Measurements from ENCODE around the gene GNAL. TPM values are rescaled to one million over a fixed set of nuclear protein-coding genes. Genes with fewer than 3 reads are reported as not detected.

The GNAL gene
- total RNA-seq, 1 donor from 2014 or later, result 5.9 TPM

DNA sequence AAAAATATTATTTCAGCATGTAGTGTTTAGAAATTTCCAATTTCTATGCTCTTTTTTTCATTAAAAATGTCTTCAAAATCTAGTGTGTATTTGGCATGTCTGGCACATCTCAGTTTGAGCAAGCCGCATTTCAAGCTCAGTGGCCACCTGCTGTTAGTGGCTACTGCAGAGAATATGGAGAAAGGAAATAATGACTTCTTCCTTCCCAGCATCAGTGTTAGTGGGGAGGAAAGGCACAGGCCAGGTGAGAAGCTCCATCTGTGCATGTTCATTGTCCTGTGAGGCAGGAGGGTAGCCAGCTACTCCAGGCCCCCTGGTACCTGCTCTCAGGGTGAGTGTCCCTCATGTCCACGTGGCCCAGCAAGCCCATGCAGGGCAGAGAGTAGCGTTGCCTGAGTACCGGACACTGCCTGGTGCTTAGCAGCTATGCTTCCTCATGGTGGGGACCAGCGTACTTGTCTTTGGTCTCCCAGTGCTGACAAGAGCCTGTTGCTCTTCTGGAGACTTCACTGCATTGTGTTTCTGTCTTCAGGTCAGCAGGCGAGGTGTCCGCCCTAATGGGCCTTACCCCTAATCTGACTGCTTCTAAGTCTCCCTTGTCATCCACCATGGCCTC is 94.8 kb downstream of the GNAL start:
- Histone ChIP-seq H3K4me3 (no peak overlapping the region), H3K27me3 (no peaks in the 10 kb centered on the region), H3K9me3 (no peaks in the 10 kb centered on the region), H3K4me1 (no peaks in the 10 kb centered on the region), H3K36me3 (no peaks in the 10 kb centered on the region), H3K27ac (no peak overlapping the region)
- no peak for DNase-seq (ENCODE audit: low spot score in 2 of 2)
- TF ChIP-seq, protein P1, sequence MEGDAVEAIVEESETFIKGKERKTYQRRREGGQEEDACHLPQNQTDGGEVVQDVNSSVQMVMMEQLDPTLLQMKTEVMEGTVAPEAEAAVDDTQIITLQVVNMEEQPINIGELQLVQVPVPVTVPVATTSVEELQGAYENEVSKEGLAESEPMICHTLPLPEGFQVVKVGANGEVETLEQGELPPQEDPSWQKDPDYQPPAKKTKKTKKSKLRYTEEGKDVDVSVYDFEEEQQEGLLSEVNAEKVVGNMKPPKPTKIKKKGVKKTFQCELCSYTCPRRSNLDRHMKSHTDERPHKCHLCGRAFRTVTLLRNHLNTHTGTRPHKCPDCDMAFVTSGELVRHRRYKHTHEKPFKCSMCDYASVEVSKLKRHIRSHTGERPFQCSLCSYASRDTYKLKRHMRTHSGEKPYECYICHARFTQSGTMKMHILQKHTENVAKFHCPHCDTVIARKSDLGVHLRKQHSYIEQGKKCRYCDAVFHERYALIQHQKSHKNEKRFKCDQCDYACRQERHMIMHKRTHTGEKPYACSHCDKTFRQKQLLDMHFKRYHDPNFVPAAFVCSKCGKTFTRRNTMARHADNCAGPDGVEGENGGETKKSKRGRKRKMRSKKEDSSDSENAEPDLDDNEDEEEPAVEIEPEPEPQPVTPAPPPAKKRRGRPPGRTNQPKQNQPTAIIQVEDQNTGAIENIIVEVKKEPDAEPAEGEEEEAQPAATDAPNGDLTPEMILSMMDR (IDR thresholded peaks at IDR 0.05), result no peak
- intact Hi-C loops (cut with DNase I), result no loop called here

DNA sequence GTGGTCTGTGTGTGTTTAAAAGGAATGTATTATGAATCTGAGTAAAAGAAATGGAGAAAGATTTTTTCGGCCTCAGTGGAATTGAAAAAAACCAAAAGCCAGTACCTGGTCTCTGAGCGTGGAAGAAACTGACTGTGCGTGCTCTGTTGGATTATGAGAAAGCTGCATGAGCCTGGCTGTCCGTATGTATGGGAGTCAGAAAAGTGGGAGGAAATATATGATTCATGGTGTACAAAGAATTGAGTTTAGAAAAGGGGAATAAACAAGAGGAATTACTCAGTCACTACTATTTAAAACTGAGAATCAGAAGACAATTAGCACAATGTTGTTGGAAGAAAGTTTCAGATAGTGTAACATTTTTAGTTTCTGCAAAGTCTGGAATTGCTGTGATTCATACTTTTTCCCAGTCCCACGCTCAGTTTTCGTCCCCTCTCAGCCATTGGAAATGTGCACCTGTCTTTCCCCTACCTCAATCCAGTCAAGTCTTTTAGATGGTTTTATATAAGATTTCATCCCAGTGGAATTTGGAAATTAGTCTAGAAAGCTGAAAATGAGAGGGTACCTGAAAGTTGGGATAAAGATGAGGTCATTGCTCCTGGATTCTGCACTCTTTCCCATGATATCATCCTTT is 95.7 kb downstream of the GNAL start:
- intact Hi-C loops (cut with DNase I), result no loop called here
- Histone ChIP-seq H3K27ac (no peak overlapping the region), H3K27me3 (no peaks in the 10 kb centered on the region), H3K4me3 (no peak overlapping the region), H3K9me3 (no peaks in the 10 kb centered on the region), H3K4me1 (no peaks in the 10 kb centered on the region), H3K36me3 (no peaks in the 10 kb centered on the region)
- DNase-seq (ENCODE audit: low spot score in 2 of 2), result no peak
- TF ChIP-seq, protein P1 (IDR thresholded peaks at IDR 0.05), result no peak

DNA sequence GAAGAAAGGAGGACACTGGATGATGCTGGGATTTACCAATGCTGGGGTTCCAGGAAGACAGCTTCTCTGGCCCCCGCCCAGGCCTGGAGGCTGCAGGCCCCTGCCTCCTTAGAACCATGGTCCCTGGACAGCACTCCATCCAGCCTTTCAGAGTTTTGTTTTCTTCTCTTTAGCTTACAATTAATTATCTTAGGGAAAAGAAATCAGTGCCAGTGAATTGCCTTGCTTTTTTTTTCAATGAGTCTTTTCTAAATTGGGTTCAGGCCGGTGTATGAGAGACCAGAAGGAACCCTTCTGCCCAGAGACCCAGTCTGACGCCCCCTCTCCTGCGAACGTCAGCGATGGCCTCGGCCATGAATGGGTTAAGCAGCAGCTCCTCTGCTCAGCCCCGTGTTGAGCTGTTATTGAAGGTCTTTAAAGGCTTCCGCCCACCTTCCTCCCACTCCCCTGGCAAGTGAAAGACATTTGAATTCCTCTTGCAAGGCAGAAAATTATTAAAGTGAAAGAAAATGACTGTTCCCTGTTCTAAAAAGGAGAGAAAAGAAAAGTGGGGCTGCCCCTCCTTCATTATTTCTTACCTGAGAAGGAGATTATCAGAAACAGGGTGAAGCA is 96.5 kb downstream of the GNAL start:
- Histone ChIP-seq H3K36me3 (no peaks in the 10 kb centered on the region), H3K4me1 (no peaks in the 10 kb centered on the region), H3K4me3 (no peak overlapping the region), H3K27ac (no peak overlapping the region), H3K27me3 (no peaks in the 10 kb centered on the region), H3K9me3 (no peaks in the 10 kb centered on the region)
- intact Hi-C loops (cut with DNase I), result no loop called here
- DNase-seq (ENCODE audit: low spot score in 2 of 2), result no peak
- TF ChIP-seq, protein P1 (IDR thresholded peaks at IDR 0.05), result no peak

DNA sequence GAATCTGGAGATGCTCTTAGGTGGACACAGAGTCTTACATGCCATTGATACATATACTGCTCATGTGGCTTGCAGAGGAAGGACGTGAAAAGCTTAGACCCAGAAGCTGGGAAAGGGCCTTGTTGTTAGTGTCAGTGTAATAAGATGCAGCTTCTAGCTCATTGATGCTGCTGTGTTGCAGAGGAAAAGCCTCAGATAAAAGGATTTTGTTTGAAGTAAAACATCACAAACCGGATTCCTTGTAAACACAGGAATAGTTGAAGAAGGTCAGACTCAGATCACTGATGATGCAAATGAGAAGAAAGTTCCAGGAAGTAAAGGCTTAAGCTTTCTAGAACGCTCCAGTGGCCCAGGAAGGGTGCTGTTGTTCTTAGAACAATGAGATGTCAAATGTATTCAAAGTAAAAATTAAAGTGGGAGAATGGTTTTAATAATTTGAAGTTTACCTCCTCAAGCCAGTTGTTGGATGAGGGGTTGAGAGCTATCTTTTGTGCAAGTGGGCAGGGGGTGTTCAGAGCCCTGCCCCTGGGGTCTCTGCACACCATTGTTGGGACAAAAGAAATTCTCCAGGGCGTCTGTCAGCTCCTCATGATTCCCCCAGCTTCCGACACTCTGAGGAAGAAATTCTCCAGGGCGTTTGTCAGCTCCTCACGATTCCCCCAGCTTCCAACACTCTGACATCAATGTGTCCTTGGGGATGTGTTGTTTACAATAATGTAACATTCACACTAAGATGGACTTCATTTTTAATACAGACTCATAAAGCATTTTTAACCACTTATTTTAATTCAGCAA is 100.8 kb downstream of the GNAL start:
- H3K9me3 ChIP-seq, result no peaks in the 10 kb centered on the region
- no peak overlapping the region for H3K27ac ChIP-seq
- no peaks in the 10 kb centered on the region for H3K27me3 ChIP-seq
- intact Hi-C loops (cut with DNase I), result no loop called here
- no peaks in the 10 kb centered on the region for H3K4me1 ChIP-seq
- no peak overlapping the region for H3K4me3 ChIP-seq
- TF ChIP-seq, protein P1 (IDR thresholded peaks at IDR 0.05), result no peak
- DNase-seq (ENCODE audit: low spot score in 2 of 2), result no peak
- H3K36me3 ChIP-seq, result no peaks in the 10 kb centered on the region

DNA sequence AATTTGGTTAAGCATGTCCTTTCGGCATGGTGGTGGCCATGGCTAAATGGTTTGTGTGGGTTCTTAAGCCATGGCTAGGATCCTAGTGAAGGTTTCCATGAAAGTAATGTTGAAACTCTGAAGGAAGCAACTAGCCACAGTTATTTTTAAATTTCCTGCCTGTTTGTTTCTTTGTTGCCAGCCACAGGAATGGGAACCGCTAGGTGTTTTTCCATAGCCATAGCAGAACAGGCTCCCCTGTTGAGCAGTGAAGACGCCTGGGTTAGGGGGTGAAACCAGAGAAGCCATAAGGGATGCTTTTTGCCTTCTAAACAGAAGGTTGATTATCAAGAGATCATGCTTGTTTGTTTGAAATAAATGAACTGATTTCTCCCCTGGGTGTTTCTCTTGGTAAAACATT is 102.1 kb downstream of the GNAL start:
- Histone ChIP-seq H3K27ac (no peak overlapping the region), H3K4me1 (no peaks in the 10 kb centered on the region), H3K9me3 (no peaks in the 10 kb centered on the region), H3K27me3 (no peaks in the 10 kb centered on the region), H3K36me3 (no peaks in the 10 kb centered on the region), H3K4me3 (no peak overlapping the region)
- intact Hi-C loops (cut with DNase I), result no loop called here
- TF ChIP-seq, protein P1 (IDR thresholded peaks at IDR 0.05), result no peak
- no peak for DNase-seq (ENCODE audit: low spot score in 2 of 2)

Data from ascending aorta (tissue), 2 donors.